Astrocyte of the spinal cord (primary cell): ENCODE data around the gene TNFRSF13B.

Source experiments
- DNase-seq: peaks from one replicate; pipeline ENCODE4 v3.0.0; 2011; ENCODE audit warnings: low read depth, low spot score
- H3K4me3 ChIP-seq: 2 replicates; pipeline ENCODE4 v1.5.1; 2011; ENCODE audit warnings: low read depth, mild to moderate bottlenecking, low read length, moderate library complexity
- in situ Hi-C: cut with HindIII; loops from 2 replicates; pipeline ENCODE4 v1.10.0; 2017; ENCODE audit warnings: low sequenced_read_pairs
- TF ChIP-seq, protein P1 (sequence below): IDR thresholded peaks from 2 replicates; pipeline ENCODE4 v1.5.1; 2012; ENCODE audit warnings: low read depth, mild to moderate bottlenecking, low read length, inconsistent platforms

TNFRSF13B gene

GRCh38 chr17:16928406-16929034, 43.4 kb downstream of the TNFRSF13B start:
- TF ChIP-seq, protein P1, sequence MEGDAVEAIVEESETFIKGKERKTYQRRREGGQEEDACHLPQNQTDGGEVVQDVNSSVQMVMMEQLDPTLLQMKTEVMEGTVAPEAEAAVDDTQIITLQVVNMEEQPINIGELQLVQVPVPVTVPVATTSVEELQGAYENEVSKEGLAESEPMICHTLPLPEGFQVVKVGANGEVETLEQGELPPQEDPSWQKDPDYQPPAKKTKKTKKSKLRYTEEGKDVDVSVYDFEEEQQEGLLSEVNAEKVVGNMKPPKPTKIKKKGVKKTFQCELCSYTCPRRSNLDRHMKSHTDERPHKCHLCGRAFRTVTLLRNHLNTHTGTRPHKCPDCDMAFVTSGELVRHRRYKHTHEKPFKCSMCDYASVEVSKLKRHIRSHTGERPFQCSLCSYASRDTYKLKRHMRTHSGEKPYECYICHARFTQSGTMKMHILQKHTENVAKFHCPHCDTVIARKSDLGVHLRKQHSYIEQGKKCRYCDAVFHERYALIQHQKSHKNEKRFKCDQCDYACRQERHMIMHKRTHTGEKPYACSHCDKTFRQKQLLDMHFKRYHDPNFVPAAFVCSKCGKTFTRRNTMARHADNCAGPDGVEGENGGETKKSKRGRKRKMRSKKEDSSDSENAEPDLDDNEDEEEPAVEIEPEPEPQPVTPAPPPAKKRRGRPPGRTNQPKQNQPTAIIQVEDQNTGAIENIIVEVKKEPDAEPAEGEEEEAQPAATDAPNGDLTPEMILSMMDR: no peak
- DNase-seq: no peak
- no peak overlapping the region for H3K4me3 ChIP-seq
- in situ Hi-C loops: no loop called here

- TF ChIP-seq, protein P1: no peak
- DNase-seq: no peak
- H3K4me3 ChIP-seq: no peak overlapping the region
- in situ Hi-C loops: no loop called here
Measured at GRCh38 chr17:16927641-16928321, 44.1 kb downstream of the TNFRSF13B start.

DNA sequence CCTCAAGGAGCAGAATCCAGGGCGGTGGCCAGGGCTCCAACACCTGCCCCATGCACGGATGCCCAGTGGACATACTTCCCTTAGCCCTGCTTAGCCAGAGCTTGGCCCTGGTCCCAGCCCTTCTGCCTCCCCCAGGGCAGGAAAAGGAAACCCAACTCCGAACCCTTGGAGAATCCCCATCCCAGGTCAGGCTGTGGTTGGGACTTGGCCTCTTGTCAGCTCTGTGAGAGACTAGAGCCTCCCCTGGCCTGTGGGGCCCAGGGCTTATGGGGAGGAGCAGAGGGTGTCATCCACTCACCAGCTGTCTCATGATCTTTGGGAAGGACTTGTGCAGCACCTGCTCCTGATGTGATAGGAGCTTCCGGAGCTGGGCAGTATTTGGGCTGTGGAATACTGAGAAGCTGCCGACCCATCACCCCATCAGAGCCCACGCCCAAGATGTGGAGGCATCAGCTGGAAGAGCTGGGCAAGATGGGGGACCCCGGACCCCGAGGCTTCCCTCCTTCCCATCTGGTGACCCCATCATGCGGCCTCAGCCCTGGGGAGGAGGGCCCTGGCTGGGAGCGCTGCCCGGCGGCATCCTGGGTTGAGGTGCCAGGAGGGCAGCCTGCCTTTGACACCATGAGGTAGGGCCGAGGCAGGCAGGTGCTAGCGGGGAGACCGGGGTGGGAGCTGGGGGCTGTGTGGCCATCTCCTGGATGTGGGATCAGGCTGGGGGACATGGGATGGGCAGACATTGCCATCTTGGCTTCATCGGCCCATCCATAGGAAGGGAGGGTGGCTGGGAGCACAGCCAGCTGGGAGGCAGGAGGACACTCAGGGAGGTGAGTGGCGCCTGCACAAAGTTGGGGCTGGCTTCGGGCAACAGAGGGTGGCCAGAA, 45.1 kb downstream of the TNFRSF13B start:
- TF ChIP-seq, protein P1: no peak
- in situ Hi-C loops: no loop called here
- no peak for DNase-seq
- H3K4me3 ChIP-seq: no peak overlapping the region

DNA sequence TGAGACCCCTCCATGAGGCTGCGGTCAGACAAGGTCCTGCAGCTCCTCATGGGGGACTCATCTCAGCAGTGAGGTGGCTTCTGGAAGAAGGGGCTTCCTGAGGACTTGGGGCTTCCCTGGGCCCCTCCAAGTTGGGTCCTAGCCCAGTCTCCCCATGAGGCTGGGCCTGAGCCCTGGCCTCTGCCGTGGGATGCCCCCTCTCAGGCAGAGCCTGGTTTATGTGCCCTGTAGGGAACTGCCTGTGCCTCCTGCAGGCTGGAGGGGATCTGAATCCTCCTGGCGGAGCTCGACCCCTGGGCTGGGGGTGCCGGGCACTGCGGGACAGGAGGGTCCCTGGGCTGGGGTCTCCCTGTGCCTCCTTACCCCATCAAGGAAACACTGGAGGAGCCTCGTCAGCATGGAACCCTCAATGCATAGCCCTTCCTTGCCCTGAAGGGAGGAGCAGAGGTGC, 45.8 kb downstream of the TNFRSF13B start:
- no peak for DNase-seq
- H3K4me3 ChIP-seq: no peak overlapping the region
- in situ Hi-C loops: no loop called here
- TF ChIP-seq, protein P1: no peak

- in situ Hi-C loops: no loop called here
- DNase-seq: no peak
- TF ChIP-seq, protein P1: no peak
- no peak overlapping the region for H3K4me3 ChIP-seq
Measured at GRCh38 chr17:16925461-16926060, 46.4 kb downstream of the TNFRSF13B start.
